ENCODE measurements around the gene SLC9A9. TPM values are rescaled to one million over a fixed set of nuclear protein-coding genes. Genes with fewer than 3 reads are reported as not detected.

SLC9A9 gene
- total and polyA plus RNA-seq, 2 of the 8 experiments (the other 6 are each of a cell fraction or from before 2014, with no cell fraction given) = 0.48 to 1.1 TPM

DNA sequence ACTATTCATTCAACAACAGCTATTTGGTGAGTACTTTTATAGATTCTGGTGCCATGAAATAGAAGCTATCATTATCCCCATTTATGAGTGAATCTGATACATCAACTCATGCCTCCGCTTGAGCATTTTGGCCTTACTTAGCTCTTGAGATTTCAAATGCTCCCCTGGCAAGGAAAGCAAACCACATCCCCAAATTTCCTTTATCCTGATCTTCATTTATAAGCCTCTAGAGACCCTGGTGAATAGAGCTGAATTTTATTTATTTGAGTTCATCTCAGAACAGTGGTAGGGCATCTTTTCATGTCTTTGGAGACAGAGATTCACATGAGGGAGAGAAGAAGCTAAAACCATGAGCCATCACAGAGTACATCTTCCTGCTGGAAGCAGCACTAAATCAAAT is 317.2 kb downstream of the SLC9A9 start (continued):
- TF ChIP-seq RNF2 (IDR thresholded peaks at IDR 0.05; ENCODE audit: borderline replicate concordance, low read depth, low read length, missing control alignments, poor library complexity, severe bottlenecking) (no peak), KDM5A (IDR thresholded peaks at IDR 0.05; ENCODE audit: low read length) (no peak)
